Measurements from ENCODE around the gene ABRACL. TPM values are rescaled to one million over a fixed set of nuclear protein-coding genes. Genes with fewer than 3 reads are reported as not detected.

The ABRACL gene
- total and polyA plus RNA-seq, 2 of the 8 experiments (the other 6 are each of a cell fraction or from before 2014, with no cell fraction given) = 103 to 167 TPM

Other genes with a start within 250 kb of the ABRACL start
- gene ECT2L, start 232.7 kb upstream of the ABRACL start, total RNA-seq (2021; fragmentation: NEBNext Ultra II Directional; extraction: Animal tissue kit (Norgen Biotek cat#: 25700)) = not detected in 2 replicates
- gene ECT2L, start 232.7 kb upstream of the ABRACL start, polyA plus RNA-seq (2011; rRNA removed) = not detected in 2 replicates
- 65.7 and 68.9 TPM in 2 replicates for gene REPS1, start 40.5 kb upstream of the ABRACL start, total RNA-seq (2021; fragmentation: NEBNext Ultra II Directional; extraction: Animal tissue kit (Norgen Biotek cat#: 25700))
- gene REPS1, start 40.5 kb upstream of the ABRACL start, polyA plus RNA-seq (2011; rRNA removed) = 39.3 and 52.1 TPM in 2 replicates
- gene HECA, start 106.3 kb downstream of the ABRACL start, total RNA-seq (2021; fragmentation: NEBNext Ultra II Directional; extraction: Animal tissue kit (Norgen Biotek cat#: 25700)) = 8.9 and 9.2 TPM in 2 replicates
- gene HECA, start 106.3 kb downstream of the ABRACL start, polyA plus RNA-seq (2011; rRNA removed) = 2.4 TPM in 2 replicates